ENCODE data around the gene C1QTNF4. TPM values are rescaled to one million over a fixed set of nuclear protein-coding genes. Genes with fewer than 3 reads are reported as not detected.
A peak's percentile ranks its signal among the peaks of the same experiment; 100 is the strongest.

Gene C1QTNF4
- total RNA-seq, 4 donors from 2014 or later = 1.1 to 3.7 (median 1.9) TPM

GRCh38 chr11:47605921-47606320 lies 11.7 kb upstream of the C1QTNF4 start:
- Histone ChIP-seq H3K27me3 (no peaks in the 10 kb centered on the region), H3K4me1 (peaks cover 0 to 21% of the 10 kb centered on the region in 2 donors), H3K4me3 (replicated peaks in 1 of 3) (no peak overlapping the region), H3K27ac (no peak overlapping the region), H3K36me3 (no peaks in the 10 kb centered on the region), H3K9me3 (no peaks in the 10 kb centered on the region)
- DNase-seq = no peak
- intact Hi-C loops (cut with DNase I) = no loop called here
- WGBS, 2 donors = 67 to 73% methylated on average over 3 of the region's 3 CpGs
- TF ChIP-seq POLR2A (IDR thresholded peaks at IDR 0.05) (no peak), CTCF (IDR thresholded peaks at IDR 0.05) (no peak)

- Histone ChIP-seq H3K4me1 (peaks cover 0 to 20% of the 10 kb centered on the region in 2 donors), H3K36me3 (no peaks in the 10 kb centered on the region), H3K27me3 (no peaks in the 10 kb centered on the region), H3K27ac (no peak overlapping the region), H3K4me3 (replicated peaks in 1 of 3) (no peak overlapping the region), H3K9me3 (no peaks in the 10 kb centered on the region)
- 88 to 91% methylated on average over 4 of the region's 4 CpGs for WGBS, 2 donors
- TF ChIP-seq CTCF (IDR thresholded peaks at IDR 0.05) (no peak), POLR2A (IDR thresholded peaks at IDR 0.05) (no peak)
- DNase-seq = no peak
- intact Hi-C loops (cut with DNase I) = no loop called here
Observed at GRCh38 chr11:47603295-47603694, 9.1 kb upstream of the C1QTNF4 start.

- H3K9me3 ChIP-seq = no peaks in the 10 kb centered on the region
- no peaks in the 10 kb centered on the region for H3K36me3 ChIP-seq
- no peak overlapping the region for H3K4me3 ChIP-seq (replicated peaks in 1 of 3)
- H3K4me1 ChIP-seq = peaks cover 2 to 6% of the 10 kb centered on the region in 2 donors
- no peak overlapping the region for H3K27ac ChIP-seq
- no peak for TF ChIP-seq CTCF (IDR thresholded peaks at IDR 0.05)
- TF ChIP-seq POLR2A (IDR thresholded peaks at IDR 0.05) = no peak
- no peak for DNase-seq
- 60 to 62% methylated on average over 4 of the region's 4 CpGs for WGBS, 2 donors
- H3K27me3 ChIP-seq = no peaks in the 10 kb centered on the region
- intact Hi-C loops (cut with DNase I) = no loop called here
Observed at GRCh38 chr11:47599902-47600301, 5.7 kb upstream of the C1QTNF4 start.

- DNase-seq = no peak
- Histone ChIP-seq H3K4me1 (peaks cover 14 to 18% of the 10 kb centered on the region in 2 donors), H3K27ac (no peak overlapping the region), H3K36me3 (no peaks in the 10 kb centered on the region), H3K9me3 (no peaks in the 10 kb centered on the region), H3K27me3 (no peaks in the 10 kb centered on the region), H3K4me3 (replicated peaks in 1 of 3) (no peak overlapping the region)
- whole genome bisulfite sequencing, 2 donors = 94 to 100% methylated on average over 1 of the region's 1 CpG
- TF ChIP-seq POLR2A (IDR thresholded peaks at IDR 0.05) (no peak), CTCF (IDR thresholded peaks at IDR 0.05) (no peak)
- intact Hi-C loops (cut with DNase I) = no loop called here
Observed at GRCh38 chr11:47595967-47596366, 1.8 kb upstream of the C1QTNF4 start.

- peaks cover 14 to 18% of the 10 kb centered on the region in 2 donors for H3K4me1 ChIP-seq
- 34 to 43% methylated on average over 7 of the region's 7 CpGs for WGBS, 2 donors
- intact Hi-C loops (cut with DNase I) = no loop called here
- H3K36me3 ChIP-seq = no peaks in the 10 kb centered on the region
- H3K27me3 ChIP-seq = no peaks in the 10 kb centered on the region
- no peak overlapping the region for H3K27ac ChIP-seq
- DNase-seq = peak; percentile 81 to 88
- TF ChIP-seq POLR2A (IDR thresholded peaks at IDR 0.05) = no peak
- TF ChIP-seq CTCF (IDR thresholded peaks at IDR 0.05) = no peak
- H3K9me3 ChIP-seq = no peaks in the 10 kb centered on the region
- H3K4me3 ChIP-seq (replicated peaks in 1 of 3) = no peak overlapping the region
Observed at GRCh38 chr11:47595029-47595428, 818 bp upstream of the C1QTNF4 start.

All from thyroid gland (tissue), 4 donors.